DMS53 treated with DMSO at 0.1 percent for 48 hours (cell line): Measurements from ENCODE around the gene PTOV1.

ENCODE experiments used
- DNase-seq: peaks from one replicate; lab custom pipeline; 2025; ENCODE audit not compliant: unreplicated experiment; lab: John Stamatoyannopoulos, UW

PTOV1 gene

GRCh38 chr19:49850487-49851342 is at the start of gene PTOV1:
Gene PTOV1, plus strand, starts transcription at chr19:49851159.
- DNase-seq = peak; percentile 64

DNA sequence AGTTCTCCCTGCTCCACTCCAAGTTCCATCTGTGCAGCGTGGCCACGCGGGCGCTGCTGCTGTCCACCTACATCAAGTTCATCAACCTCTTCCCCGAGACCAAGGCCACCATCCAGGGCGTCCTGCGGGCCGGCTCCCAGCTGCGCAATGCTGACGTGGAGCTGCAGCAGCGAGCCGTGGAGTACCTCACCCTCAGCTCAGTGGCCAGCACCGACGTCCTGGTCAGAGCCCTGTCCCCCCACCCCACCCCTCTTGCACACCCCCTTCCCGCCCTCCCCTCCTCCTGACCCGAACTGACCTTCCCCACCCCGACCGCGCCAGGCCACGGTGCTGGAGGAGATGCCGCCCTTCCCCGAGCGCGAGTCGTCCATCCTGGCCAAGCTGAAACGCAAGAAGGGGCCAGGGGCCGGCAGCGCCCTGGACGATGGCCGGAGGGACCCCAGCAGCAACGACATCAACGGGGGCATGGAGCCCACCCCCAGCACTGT is 49.5 kb upstream of the PTOV1 start:
- peak; percentile 6 for DNase-seq

DNA sequence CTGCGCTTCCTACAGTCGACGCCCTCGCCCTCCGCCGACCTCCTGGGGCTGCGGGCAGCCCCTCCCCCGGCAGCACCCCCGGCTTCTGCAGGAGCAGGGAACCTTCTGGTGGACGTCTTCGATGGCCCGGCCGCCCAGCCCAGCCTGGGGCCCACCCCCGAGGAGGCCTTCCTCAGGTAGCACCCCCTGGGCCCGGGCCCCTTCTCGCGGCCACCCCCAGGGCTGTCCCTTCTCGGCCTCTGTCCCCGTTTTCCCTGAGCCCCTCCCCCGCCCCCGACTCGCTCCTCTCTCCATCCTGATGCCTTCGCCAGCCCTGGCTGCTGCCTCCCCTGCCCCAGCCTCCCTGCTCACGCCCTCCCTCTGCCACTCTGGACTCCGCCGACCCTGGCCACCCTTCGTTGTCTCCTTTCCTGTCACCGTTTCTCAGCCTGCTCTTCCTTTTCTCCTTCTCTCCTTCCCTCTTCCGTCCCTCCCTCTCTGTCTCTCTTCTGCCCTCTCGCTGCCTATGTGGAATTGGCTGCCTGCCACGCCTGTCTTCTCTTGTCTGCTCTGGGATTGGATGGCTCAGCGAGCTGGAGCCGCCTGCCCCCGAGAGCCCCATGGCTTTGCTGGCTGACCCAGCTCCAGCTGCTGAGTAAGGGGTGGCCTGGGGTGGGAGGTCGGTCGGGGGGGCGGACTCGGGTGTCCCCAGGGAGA is 48.8 kb upstream of the PTOV1 start:
- peak; percentile 64 for DNase-seq

GRCh38 chr19:49802836-49803528 is 48.0 kb upstream of the PTOV1 start:
- peak; percentile 64 for DNase-seq

DNA sequence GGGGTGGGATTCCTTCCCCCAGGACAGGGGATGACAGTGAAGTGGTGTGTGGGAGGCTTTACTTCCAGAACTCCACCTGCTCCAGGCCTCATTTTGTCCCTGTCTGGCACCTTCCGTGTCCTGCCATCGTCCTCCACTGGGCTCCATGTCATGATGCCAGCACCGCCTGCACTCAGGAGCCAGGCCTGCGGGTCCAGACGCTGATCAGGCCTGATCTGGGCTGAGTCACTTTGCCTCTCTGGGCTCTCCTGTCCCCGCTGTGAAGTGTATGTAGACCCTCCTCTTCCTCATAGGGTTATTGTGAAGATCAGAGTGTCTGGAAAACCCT is 47.5 kb upstream of the PTOV1 start:
- no peak for DNase-seq

- DNase-seq = no peak
These were observed 44.9 kb upstream of the PTOV1 start for GRCh38 chr19:49805822-49806619.

- no peak for DNase-seq
These were observed 44.4 kb upstream of the PTOV1 start for GRCh38 chr19:49806620-49806959.

DNA sequence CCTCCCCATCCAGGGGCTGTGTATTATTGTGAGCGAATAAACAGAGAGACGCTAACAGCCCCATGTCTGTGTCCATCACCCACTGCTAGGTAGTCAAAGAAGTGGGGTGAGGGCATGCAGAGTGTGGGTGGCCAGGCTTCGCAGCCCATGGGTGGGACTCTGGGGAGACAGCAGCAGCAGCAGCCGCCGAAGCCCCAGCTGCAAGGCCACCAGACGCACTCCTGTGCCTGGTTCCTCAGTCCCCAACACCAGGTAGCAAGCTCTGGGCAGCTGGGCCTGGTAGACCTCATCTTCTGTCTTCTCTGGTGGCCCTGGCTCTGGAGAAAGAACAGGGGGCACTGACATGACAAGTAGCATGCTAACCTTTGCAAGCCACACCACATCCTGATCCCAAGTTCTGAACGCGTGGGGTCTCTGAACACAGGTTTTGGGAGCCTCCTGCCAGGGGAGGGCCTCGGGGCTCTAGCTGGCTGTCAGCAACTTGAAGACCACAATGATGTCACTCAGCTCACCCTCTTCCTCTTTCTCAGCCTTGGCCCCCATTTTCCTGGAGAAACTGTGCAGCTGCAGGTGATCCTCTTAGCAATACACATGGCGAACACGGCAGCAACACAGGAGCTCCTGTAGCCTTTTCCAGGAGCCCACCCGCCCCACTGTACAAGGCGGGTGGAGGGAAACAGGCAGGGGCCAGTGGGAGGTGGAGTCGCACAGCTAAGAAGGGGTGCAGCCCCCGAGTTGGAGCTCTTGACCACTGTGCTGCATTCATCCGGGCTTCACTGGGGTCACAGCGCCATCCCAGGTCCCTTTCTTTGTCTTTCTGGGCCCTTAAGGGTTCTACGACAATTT is 43.7 kb upstream of the PTOV1 start:
- no peak for DNase-seq

- no peak for DNase-seq
These were observed 42.9 kb upstream of the PTOV1 start for GRCh38 chr19:49807904-49808675.

DNA sequence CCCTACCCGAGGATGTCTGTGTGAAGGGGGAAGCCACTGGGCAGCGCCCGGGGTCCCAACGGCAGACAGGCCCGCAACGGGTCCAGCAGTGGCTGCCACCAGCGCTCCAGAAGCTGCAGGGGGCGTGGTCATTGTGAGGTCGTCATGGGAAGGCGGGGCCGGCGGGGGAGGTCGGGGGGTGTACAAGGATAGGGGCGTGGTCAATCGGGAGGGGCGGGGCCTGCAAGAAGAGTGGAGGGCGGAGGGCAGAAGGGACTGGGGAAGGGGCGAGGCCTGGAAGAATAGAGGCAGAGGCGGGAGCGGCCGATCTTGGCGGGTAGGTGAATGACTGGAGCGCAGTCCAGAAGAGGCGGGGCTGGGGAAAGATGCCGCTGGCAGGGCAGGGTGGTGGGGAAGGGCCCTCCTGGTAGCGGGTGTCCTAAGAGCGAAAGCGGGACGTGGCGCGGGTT is 42.2 kb upstream of the PTOV1 start:
- DNase-seq = peak; percentile 71

DNA sequence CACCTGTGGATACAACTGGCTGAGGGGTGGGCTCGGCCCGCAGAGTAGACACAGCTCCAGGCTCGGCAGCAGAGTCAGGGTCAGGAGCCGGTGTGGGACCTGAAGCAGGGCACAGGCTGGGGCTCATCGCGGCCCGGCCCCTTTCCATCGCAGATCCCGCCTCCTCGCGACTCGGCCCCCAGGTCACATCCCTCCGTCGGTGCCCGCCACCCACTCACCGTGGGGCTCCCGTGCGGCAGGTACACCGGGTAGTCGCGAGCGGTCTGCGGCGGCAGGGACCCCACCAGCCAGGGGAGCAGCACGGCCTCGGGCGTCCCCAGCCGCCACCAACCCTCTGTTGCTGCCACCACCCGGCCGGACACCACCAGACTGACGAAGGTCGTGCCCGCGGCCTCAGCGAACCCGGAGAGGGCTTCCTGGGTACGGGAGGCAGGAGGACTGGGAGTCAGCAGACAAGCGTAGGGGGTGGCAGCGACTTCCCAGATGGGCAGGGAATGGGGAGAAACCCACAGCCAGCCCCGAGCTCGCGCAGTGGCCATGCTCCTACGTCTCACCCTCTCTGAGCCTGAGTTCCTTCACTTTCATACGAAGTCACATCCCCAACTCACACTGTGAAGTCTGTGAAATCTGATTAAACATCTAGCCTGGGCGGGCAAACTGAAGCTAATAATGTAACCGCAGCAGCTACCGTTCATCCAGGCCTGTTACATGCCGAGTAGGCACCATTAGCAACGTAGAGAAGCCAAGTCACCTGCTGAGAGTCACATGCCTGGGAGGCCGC is 41.6 kb upstream of the PTOV1 start:
- peak; percentile 47 for DNase-seq

DNA sequence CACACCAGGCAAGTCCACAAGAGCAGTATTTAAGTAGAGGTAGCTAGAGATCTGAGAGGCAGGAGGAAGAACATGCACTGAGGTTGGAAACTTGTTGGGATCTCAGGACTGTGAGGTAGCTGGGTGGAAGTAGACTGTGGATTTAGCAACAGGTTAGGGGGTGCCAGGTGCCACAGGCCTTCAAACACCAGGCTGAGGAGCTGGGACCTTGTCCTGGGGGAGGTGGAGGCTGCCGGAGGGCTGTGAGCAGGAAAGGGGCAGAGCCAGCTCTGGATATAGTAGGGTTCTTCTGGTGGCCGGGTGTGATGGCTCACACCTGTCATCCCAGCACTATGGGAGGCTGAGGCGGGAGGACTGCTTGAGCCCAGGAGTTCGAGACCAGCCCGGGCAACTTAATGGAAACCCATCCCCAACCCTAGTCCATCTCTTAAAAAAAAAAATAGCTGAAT is 41.0 kb upstream of the PTOV1 start:
- no peak for DNase-seq

GRCh38 chr19:49811328-49811727 is 39.6 kb upstream of the PTOV1 start:
- no peak for DNase-seq

GRCh38 chr19:49812452-49812996 is 38.4 kb upstream of the PTOV1 start:
- DNase-seq = no peak

- peak; percentile 89 for DNase-seq
These were observed 37.7 kb upstream of the PTOV1 start, which contains the start of gene FUZ for GRCh38 chr19:49812997-49813861. Gene FUZ, minus strand, starts transcription at chr19:49813292. Its CDS starts 186 bp downstream, at chr19:49813106.

GRCh38 chr19:49814010-49814409 is 36.9 kb upstream of the PTOV1 start:
- no peak for DNase-seq

DNA sequence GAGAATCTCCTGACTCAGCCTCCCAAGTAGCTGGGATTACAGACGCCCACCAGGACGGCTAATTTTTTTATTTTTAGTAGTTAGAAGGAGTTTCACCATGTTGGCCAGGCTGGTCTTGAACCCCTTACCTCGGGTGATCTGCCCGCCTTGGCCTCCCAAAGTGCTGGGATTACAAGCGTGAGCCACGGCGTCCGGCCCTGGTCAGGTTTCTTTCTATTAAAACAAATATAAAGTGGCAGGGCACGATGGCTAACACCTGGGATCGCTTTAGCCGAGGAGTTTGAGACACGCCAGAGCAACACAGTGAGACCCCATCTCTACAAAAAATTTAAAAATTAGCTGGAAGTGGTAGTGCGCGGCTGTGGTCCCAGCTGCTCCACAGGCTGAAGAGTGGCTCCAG is 34.4 kb upstream of the PTOV1 start:
- DNase-seq = no peak
